Stomach (tissue), 19 donors: ENCODE data around the gene ADCY5. TPM values are rescaled to one million over a fixed set of nuclear protein-coding genes. Genes with fewer than 3 reads are reported as not detected.

Source experiments
- DNase-seq, 2 donors: peaks; one replicate each; pipeline versions ENCODE4 v3.0.0 to v3.0.0-alpha.2; 2013 to 2019
- H3K27ac ChIP-seq, 5 donors: fragments of 200-600 bp in 4 of 5; sonication (generic) in 4 of 5; one replicate each; pipeline ENCODE4 v1.5.1; 2013 to 2019; ENCODE audit warnings: mild to moderate bottlenecking in 1 of 5, moderate library complexity in 1 of 5
- H3K27me3 ChIP-seq, 3 donors: fragments of 200-600 bp; sonication (generic); one replicate each; pipeline ENCODE4 v1.5.1; 2017 to 2019; ENCODE audit warnings: mixed run types in 1 of 3
- H3K36me3 ChIP-seq, 4 donors: fragments of 200-600 bp; sonication (generic); 1 replicate in 3 of 4; 2 replicates in 1 of 4; pipeline ENCODE4 v1.5.1; 2016 to 2019
- H3K4me1 ChIP-seq, 4 donors: fragments of 200-600 bp; sonication (generic); one replicate each; pipeline ENCODE4 v1.5.1; 2016 to 2019
- H3K4me3 ChIP-seq, 4 donors: fragments of 200-600 bp; sonication (generic) in 3 of 4; one replicate each; pipeline ENCODE4 v1.5.1; 2016 to 2019; ENCODE audit warnings: mild to moderate bottlenecking in 1 of 4
- H3K9me3 ChIP-seq, 4 donors: fragments of 200-600 bp; sonication (generic); one replicate each; pipeline ENCODE4 v1.5.1; 2016 to 2019
- EP300 ChIP-seq: sonication (generic); formaldehyde crosslinking; IDR thresholded peaks from one replicate; pipeline ENCODE4 v1.6.1; 2017; ENCODE audit warnings: antibody characterized with exemption
- POLR2A ChIP-seq, 4 donors: fragments of 450-650 bp; IDR thresholded peaks; one replicate each; pipeline ENCODE4 v1.6.1; 2016; ENCODE audit warnings: antibody characterized with exemption in 4 of 4, control low read depth in 2 of 4, mild to moderate bottlenecking in 1 of 4, moderate library complexity in 1 of 4
- POLR2AphosphoS5 ChIP-seq, 3 donors: sonication (generic); formaldehyde crosslinking; IDR thresholded peaks; one replicate each; pipeline ENCODE4 v1.6.1; 2016; ENCODE audit warnings: antibody characterized with exemption in 3 of 3
- WGBS, 5 donors: extraction: QIAGEN DNeasy Blood & Tissue Kit in 3 of 5; methylation state at CpG; one replicate each; pipeline versions ENCODE4 v1.1.5 to v1.1.7; 2013 to 2018; 5-methylcytosine and 5-hydroxymethylcytosine counted together
- intact Hi-C: fragments of 100-400 bp; cut with DNase I; formaldehyde crosslinking; loops from one replicate; pipeline ENCODE4 v1.15.1; 2023; ENCODE audit warnings: low total_unique reads
- long read RNA-seq, 10 donors: transcript quantifications; one replicate each; lab custom pipeline, GENCODE V29; 2026
- polyA plus RNA-seq, 3 donors: library from polyadenylated mRNA; stranded (reverse); fragments of 200-250 nt; gene quantifications; one replicate each; pipeline ENCODE4 v1.2.3, GENCODE V29; 2013
- total RNA-seq, 5 donors: library from RNA; depleted of rRNA; stranded (reverse); fragments of >200 nt; gene quantifications; one replicate each; pipeline versions ENCODE4 v1.1.0 to v1.2.3, GENCODE V29; 2014 to 2016
- TF ChIP-seq, protein P1 (sequence below), 7 experiments: fragments of 450-650 bp in 4 of 7; fragments of 200-600 bp in 3 of 7; sonication (generic) in 3 of 7; IDR thresholded peaks; one replicate each; pipeline ENCODE4 v1.5.1; 2016 to 2019; ENCODE audit warnings: antibody characterized with exemption in 7 of 7, control low read depth in 2 of 7, mild to moderate bottlenecking in 1 of 7
- donor health status: healthy with polysubstance abuse.
- donor health status: Bipolar disorder and iron deficiency.
- donor health status: healthy.

The ADCY5 gene
- total RNA-seq (10 to 100 TPM in 4 of 5 donors, 1 to 10 TPM in 1; 6.1 to 79.9 (median 28.3) TPM), polyA plus RNA-seq (10 to 100 TPM in 1 of 3 donors, 1 to 10 TPM in 2; 1.8 to 13.1 (median 2.7) TPM)
- long read RNA-seq, donor 1, result 0 reads
- long read RNA-seq, donor 2, full-length matches to known transcripts, result 2 of 2 reads
- long read RNA-seq, donor 2, partial matches to known transcripts, result 0 of 2 reads
- long read RNA-seq, donor 2, other reads (novel, unspliced or antisense), result 0 of 2 reads
- long read RNA-seq, donor 3, result 0 reads
- long read RNA-seq, donor 4, result 0 reads
- long read RNA-seq, donor 5, full-length matches to known transcripts, result 3 of 3 reads
- long read RNA-seq, donor 5, partial matches to known transcripts, result 0 of 3 reads
- long read RNA-seq, donor 5, other reads (novel, unspliced or antisense), result 0 of 3 reads
- long read RNA-seq, donor 6, result 0 reads
- long read RNA-seq, donor 7, partial matches to known transcripts, result 0 of 1 reads
- long read RNA-seq, donor 7, other reads (novel, unspliced or antisense), result 0 of 1 reads
- long read RNA-seq, donor 8, partial matches to known transcripts, result 5 of 5 reads
- long read RNA-seq, donor 8, other reads (novel, unspliced or antisense), result 0 of 5 reads
- long read RNA-seq, donor 9, partial matches to known transcripts, result 7 of 7 reads
- long read RNA-seq, donor 9, other reads (novel, unspliced or antisense), result 0 of 7 reads
- long read RNA-seq, donor 10, result 0 reads

DNA sequence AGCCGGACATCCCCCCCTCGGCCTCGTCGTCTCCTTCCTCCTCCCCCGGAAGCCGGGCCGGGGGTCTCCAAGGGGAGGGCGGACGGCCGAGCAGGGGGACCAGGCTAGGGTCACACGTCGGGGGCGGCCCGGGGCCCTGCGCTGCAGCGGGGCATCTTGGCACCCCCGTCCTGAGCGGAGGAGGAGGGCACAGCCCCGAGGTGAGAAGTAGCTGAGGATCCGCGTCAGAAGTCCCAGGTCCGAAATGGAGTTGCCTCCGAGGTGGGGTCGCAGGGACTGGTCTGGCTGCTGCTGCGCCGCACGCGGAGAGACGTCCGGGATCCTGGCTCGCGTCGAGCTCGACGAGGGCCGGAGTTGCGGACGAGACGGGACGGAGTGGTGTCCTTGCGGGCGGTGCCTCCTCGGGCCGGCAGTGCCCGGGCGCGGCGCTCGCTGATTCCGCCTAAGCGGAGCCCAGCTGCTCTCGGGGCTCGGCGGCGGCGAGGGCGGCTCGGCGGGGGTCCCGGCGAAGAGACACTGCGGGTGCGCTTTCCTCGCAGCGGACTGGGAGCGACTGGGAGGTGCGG is at the start of gene ADCY5:
TSS of gene ADCY5 (minus strand) at position 555 of the 566 bp plus-strand sequence. CDS start at position 10, 545 bp downstream.
- TF ChIP-seq, protein P1, sequence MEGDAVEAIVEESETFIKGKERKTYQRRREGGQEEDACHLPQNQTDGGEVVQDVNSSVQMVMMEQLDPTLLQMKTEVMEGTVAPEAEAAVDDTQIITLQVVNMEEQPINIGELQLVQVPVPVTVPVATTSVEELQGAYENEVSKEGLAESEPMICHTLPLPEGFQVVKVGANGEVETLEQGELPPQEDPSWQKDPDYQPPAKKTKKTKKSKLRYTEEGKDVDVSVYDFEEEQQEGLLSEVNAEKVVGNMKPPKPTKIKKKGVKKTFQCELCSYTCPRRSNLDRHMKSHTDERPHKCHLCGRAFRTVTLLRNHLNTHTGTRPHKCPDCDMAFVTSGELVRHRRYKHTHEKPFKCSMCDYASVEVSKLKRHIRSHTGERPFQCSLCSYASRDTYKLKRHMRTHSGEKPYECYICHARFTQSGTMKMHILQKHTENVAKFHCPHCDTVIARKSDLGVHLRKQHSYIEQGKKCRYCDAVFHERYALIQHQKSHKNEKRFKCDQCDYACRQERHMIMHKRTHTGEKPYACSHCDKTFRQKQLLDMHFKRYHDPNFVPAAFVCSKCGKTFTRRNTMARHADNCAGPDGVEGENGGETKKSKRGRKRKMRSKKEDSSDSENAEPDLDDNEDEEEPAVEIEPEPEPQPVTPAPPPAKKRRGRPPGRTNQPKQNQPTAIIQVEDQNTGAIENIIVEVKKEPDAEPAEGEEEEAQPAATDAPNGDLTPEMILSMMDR (IDR thresholded peaks at IDR 0.05), result no peak
- TF ChIP-seq POLR2AphosphoS5 (IDR thresholded peaks at IDR 0.05) (no peak), EP300 (no peak), POLR2A (IDR thresholded peaks at IDR 0.05) (no peak)
- intact Hi-C loops, result no loop called here
- no peaks in the 10 kb centered on the region for H3K36me3 ChIP-seq
- DNase-seq, result peak in 1 of 2 donors; percentile 64
- H3K4me1 ChIP-seq, result peaks cover 20 to 39% (median 29%) of the 10 kb centered on the region in 4 donors
- 0 to 7% (median 2%) methylated on average over 9 to 67 of the region's 67 CpGs for WGBS, 5 donors
- H3K27ac ChIP-seq, result peak within 1 kb of the TSS; percentile 55 to 89 (median 83)
- H3K4me3 ChIP-seq, result peak within 1 kb of the TSS; percentile 64 to 88 (median 72)
- H3K27me3 ChIP-seq, result peaks cover 0 to 65% (median 44%) of the 10 kb centered on the region in 3 donors
- no peaks in the 10 kb centered on the region for H3K9me3 ChIP-seq

DNA sequence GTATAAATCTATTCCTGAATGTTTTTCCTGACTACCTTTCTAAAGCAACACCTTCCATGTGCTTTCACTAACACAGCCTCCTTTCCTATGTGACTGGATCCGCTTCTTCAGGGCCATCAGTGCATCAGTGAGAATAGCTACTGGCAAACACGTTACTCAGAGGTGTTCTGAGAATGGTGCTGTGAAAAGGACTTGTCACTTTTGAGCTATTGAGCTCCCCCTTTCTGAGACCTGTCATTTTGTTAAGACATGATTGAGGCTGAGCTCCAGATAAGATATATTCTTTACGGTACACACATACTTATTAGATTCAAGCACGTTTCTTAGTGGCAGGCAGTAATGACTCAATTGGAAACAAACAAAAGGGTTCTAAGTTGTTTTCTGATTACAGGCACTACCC is 45.0 kb upstream of the ADCY5 start:
- no peak for DNase-seq
- intact Hi-C loops, result no loop called here
- peaks cover 0 to 76% (median 48%) of the 10 kb centered on the region in 4 donors for H3K36me3 ChIP-seq
- TF ChIP-seq, protein P1 (IDR thresholded peaks at IDR 0.05), result no peak
- no peak for TF ChIP-seq EP300
- no peak for TF ChIP-seq POLR2A (IDR thresholded peaks at IDR 0.05)
- TF ChIP-seq POLR2AphosphoS5 (IDR thresholded peaks at IDR 0.05), result no peak
- no peaks in the 10 kb centered on the region for H3K9me3 ChIP-seq
- 70 to 81% (median 75%) methylated on average over 4 of the region's 4 CpGs for WGBS, 5 donors
- no peak overlapping the region for H3K4me3 ChIP-seq
- no peaks in the 10 kb centered on the region for H3K27me3 ChIP-seq
- H3K27ac ChIP-seq, result no peak overlapping the region
- H3K4me1 ChIP-seq, result peaks cover 0 to 7% (median 0%) of the 10 kb centered on the region in 4 donors

DNA sequence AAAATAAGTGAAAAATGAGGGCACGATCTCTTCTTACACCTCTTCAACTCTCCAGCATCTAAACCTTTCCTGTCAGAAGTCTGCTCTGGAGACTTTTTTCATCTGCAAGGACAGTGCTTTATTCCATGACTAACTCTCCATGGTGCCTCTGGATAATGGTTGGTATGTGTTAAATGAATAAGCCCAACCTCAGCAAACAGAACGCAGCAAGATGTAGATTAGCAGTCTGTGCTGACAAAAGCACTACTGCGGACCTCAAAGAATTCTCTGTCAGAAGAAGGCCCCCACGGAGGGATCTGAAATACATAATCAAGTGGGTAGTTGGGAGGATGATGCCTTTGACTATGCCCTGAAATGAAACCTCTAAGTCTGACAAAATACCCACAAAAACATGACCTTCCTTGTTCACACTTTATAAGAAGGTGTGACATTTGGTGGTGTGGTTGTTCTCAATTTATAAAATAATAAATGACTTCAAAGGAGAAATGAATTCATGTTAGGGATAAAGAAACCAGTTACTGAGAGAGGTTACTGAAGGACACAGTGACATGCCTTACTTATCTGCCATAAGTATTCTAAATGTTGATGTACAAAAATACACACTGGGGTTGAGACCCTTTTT is 43.2 kb upstream of the ADCY5 start:
- H3K4me1 ChIP-seq, result no peaks in the 10 kb centered on the region
- intact Hi-C loops, result no loop called here
- no peak overlapping the region for H3K4me3 ChIP-seq
- peaks cover 0 to 58% (median 30%) of the 10 kb centered on the region in 4 donors for H3K36me3 ChIP-seq
- TF ChIP-seq, protein P1 (IDR thresholded peaks at IDR 0.05), result no peak
- no peak for TF ChIP-seq EP300
- TF ChIP-seq POLR2AphosphoS5 (IDR thresholded peaks at IDR 0.05), result no peak
- TF ChIP-seq POLR2A (IDR thresholded peaks at IDR 0.05), result no peak
- H3K27ac ChIP-seq, result no peak overlapping the region
- peak in 1 of 2 donors; percentile 18 for DNase-seq
- H3K27me3 ChIP-seq, result no peaks in the 10 kb centered on the region
- WGBS, 5 donors, result 58 to 77% (median 66%) methylated on average over 4 of the region's 4 CpGs
- H3K9me3 ChIP-seq, result no peaks in the 10 kb centered on the region
